ENCODE measurements around the gene SF3A2.

DNA sequence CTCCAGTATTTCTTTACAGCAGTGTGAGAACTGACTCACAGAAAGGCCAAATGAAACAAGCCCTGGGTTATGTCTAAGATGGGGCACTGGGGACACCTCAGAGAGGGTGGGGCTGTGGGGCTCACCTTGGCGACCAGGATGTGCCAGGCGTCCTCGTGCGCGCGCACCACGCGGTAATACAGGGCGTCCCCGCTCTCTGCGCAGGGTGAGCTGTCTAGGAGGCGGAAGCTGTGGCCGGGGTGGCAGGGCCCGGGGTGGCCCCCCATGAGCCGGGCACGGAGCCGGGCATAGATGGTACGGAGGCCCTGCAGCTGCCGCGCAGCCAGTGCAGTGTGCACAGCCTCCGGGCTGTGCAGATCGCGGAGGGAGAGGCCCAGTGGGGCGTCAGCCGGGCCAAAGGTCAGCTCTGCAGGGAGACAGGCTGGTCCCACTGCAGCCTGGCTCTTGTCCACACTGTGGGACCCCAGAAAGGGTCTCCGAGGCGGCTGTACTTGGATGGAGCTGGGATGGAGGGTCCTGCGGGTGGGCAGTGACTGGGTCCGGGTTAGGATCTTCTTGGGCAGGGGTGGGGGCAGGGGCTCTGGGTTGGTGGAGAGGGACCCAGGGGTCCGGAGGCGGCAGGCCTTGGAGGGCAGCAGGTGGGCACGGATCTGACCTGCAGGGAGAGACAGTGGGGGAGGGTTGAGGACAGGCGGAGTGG lies 42.0 kb downstream of the SF3A2 start:
- TF ChIP-seq, protein P1, sequence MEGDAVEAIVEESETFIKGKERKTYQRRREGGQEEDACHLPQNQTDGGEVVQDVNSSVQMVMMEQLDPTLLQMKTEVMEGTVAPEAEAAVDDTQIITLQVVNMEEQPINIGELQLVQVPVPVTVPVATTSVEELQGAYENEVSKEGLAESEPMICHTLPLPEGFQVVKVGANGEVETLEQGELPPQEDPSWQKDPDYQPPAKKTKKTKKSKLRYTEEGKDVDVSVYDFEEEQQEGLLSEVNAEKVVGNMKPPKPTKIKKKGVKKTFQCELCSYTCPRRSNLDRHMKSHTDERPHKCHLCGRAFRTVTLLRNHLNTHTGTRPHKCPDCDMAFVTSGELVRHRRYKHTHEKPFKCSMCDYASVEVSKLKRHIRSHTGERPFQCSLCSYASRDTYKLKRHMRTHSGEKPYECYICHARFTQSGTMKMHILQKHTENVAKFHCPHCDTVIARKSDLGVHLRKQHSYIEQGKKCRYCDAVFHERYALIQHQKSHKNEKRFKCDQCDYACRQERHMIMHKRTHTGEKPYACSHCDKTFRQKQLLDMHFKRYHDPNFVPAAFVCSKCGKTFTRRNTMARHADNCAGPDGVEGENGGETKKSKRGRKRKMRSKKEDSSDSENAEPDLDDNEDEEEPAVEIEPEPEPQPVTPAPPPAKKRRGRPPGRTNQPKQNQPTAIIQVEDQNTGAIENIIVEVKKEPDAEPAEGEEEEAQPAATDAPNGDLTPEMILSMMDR (IDR thresholded peaks at IDR 0.05; ENCODE audit: insufficient read depth, low read length, poor library complexity, severe bottlenecking): no peak
- no peak for TF ChIP-seq EZH2phosphoT487 (conservative IDR thresholded peaks at IDR 0.05; ENCODE audit: low read length)

Data from SU-DHL-6 (cell line).